HG02973 (cell line): ENCODE results near the gene CLDN7.
A peak's percentile ranks its signal among the peaks of the same experiment; 100 is the strongest.

Source experiments
- ATAC-seq: cut with Tn5 transposase; IDR thresholded peaks from one replicate; pipeline ENCODE4 v1.9.1; 2021; ENCODE audit warnings: moderate library complexity; ENCODE audit not compliant: unreplicated experiment

The CLDN7 gene, protein sequence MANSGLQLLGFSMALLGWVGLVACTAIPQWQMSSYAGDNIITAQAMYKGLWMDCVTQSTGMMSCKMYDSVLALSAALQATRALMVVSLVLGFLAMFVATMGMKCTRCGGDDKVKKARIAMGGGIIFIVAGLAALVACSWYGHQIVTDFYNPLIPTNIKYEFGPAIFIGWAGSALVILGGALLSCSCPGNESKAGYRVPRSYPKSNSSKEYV

DNA sequence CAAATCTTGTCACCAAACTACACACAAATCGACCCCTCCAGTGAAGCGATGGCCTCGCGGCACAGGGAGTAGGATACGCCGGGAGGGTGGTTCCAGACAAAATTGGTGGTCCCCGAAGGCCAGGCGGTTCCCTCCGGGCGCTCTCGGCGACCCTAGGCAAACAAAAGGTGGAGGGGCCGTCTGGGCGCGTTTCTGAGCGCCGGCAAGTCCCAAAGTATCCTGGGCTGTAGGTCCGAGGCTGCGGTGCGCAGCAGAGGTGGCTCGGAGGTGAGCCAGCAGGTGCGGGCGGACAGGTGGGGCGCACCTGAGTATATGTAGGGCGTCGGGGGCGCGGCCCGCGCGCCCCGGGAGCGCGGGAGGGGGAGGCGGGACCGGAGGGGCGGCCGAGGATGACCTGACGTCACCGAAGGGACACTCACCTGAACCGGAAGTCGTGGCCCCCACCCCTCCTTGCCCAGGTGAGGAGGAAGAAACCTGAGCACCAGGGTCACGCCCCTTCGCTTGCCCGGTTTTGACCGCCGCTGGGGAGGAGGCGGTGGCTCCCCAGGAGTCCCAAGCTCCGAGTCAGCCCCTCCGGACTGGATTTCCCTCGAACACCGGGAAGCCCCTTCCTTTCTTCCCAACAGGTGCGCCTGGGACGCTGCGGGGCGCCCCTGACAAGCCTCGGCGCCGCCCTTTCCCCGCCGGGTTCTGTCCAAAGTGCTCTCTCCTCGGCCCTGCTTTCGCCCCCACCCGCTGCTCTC is at the start of gene CLDN7:
TSS of gene CLDN7 (minus strand) at position 287 of the 743 bp plus-strand sequence. CDS start 435 bp downstream, outside the sequence.
- ATAC-seq: no peak

DNA sequence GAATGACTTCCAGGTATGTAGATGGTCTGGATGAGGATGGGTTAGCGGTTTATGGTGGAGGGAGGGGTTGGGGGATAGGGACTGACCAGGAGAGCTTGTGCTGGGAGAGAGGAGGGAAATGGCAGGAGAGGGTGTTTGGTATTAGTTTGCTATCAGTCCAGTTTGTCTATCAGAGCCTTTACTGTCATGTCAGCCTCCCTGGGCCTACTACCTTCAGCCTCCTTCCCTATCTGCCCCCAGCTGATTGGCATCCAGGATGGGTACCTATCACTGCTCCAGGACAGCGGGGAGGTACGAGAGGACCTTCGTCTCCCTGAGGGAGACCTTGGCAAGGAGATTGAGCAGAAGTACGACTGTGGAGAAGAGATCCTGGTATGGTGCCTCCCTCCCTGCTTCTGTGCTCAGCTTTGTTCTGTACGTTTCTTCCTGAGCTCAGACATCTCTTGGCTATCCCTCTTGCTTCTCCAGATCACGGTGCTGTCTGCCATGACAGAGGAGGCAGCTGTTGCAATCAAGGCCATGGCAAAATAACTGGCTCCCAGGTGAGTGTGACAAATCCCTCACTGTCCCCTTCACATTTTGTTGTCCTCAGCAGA is 48.9 kb upstream of the CLDN7 start:
- no peak for ATAC-seq

DNA sequence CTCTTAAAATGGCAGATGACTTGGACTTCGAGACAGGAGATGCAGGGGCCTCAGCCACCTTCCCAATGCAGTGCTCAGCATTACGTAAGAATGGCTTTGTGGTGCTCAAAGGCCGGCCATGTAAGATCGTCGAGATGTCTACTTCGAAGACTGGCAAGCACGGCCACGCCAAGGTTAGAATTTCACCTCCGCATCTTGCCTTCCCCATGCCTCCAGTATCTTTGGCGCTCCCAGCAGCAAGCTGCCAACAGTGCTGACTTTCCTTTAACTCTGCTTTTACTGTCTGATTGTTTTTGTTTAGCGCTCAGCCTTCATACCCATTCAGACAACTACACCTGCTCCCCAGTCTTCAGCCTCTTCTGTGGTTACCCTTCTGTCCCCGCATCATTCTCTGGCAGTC is 47.4 kb upstream of the CLDN7 start:
- ATAC-seq: no peak

DNA sequence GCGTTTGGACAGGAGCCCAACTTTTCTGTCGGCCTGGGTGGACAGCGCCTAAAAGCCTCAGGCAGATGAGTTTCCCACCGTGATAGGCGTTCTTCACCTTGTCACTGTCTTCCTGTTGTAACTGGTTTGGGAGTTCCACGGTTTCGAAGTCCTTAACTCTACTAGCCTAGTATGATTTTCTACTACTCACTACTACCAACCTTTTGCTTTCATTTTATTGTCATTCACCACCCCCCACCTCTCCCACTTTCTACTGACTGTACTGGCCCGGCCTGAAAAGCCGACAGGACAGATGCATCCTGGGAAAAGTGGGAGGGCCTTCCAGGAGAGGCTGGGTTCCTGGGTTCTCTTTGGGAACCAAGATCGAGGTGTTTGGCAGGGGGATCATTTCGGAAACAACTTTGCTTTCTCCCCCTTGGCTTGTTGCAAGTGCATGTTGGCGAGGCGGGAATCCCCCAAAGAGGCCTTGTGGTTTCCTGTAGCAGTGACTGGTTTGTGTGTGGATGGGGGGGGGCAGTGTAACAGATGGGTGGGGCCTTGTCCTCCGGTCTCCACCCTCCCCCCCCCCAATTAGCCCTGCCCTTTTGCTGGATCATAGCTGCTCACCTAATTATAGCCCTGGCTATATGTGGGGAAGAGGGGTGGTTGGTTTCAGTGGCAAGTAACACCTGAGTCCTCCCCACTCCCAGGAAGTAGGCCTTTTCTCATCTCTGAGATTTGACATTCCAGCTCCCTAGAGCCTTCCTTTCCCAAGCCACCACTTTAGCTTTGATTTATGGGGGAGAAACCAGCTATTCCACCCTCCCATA is 46.6 kb upstream of the CLDN7 start:
- no peak for ATAC-seq

DNA sequence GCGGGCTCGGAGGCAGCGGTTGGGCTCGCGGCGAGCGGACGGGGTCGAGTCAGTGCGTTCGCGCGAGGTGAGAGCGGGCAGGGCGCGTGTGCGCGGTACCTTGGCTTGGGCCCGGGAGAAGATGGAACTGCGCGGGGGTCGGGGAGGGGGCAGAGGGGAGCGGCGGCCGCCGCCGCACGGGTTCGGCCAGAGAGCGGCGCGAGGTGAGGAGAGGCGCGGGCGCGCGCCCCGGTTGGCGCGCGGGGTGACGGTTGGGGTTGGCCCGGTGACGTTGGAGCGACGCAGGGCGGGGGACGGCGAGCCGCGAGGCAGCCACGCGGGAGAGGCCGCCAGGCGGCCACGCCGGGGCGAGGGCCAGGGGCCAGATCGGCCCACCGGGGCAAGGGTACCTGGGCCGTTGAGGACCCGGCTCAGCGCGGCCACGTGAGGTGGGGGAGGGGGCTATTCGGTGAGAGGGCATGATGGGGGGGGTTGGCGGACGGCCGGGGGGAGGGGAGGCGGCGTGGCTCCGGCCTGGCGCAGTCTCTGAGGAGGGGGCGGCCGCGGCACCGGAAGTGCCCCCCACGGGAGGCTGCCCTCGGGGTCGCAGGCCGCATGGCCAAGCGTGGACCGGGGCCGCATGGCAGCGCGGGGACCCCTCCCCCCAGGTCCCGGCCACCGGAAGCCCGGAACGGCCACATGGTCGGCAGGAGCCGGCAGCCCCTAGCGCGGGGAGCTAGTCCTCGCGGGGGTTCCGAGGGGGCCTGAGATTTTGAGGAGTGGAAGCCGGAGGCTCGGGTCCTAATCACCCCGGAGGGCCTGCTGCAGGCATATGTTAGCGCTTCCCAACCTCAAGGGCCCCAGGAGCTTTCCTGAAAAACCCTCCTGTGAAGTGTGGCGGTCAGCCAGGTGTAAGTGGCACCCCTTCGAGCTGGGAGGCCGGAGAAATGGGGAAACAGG is 45.7 kb upstream of the CLDN7 start:
- ATAC-seq: no peak

DNA sequence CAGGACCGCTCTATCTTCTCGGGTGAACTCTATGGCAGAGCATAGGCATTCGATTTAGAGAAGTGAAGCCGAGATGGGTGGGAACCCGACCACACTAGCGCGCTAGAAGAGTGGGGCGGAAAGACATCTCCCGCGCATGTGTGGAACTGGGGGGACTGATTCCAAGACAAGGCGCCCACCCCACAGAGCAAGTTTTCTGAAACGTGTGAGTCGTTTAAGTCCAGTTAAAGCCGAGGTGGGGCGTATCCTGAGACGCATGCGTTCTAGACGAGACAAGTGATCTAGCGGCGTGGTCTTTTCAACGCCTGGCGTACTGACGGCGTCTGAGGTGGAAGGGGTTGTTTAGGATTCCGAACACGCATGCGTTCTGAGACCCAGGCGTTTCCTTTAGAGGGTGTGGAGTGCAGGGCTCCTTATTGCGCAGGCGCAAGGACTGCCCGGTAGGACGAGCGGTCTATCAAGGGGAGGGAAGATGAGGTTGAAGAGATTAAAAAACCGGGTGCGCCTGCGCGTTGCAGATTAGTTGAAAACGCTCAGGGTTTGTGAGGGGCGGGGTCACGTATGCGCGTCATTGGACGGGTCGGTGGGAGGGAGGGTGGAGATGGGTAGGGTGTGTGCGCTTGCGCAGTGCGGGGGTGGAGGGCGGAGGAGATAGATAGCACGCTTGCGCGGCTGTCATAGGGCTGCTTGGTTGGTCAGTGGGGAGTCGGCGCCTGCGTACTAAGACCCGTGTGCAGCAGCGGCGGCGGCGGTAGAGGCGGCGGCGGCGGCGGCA is 44.8 kb upstream of the CLDN7 start, which contains the start of gene EIF5A:
TSS of gene EIF5A (plus strand) at position 718 of the 775 bp plus-strand sequence. CDS start 2,008 bp downstream, outside the sequence.
- ATAC-seq: peak; percentile 63

DNA sequence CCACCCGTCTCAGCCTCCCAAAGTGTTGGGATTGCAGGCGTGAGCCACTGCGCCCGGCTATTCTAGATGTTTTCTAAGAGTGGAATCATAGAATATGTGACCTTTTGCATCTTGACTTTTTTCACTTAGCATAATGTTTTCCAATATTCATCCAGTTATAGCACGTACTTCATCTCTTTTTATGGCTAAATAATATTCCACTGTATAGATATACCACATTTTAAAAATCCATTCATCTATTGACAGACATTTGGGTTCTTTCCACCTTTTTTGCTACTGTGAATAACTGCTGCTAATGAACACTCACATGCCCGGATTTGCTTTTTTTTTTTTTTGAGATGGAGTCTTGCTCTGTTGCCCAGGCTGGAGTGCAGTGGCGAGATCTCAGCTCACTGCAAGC is 41.9 kb upstream of the CLDN7 start:
- ATAC-seq: no peak

DNA sequence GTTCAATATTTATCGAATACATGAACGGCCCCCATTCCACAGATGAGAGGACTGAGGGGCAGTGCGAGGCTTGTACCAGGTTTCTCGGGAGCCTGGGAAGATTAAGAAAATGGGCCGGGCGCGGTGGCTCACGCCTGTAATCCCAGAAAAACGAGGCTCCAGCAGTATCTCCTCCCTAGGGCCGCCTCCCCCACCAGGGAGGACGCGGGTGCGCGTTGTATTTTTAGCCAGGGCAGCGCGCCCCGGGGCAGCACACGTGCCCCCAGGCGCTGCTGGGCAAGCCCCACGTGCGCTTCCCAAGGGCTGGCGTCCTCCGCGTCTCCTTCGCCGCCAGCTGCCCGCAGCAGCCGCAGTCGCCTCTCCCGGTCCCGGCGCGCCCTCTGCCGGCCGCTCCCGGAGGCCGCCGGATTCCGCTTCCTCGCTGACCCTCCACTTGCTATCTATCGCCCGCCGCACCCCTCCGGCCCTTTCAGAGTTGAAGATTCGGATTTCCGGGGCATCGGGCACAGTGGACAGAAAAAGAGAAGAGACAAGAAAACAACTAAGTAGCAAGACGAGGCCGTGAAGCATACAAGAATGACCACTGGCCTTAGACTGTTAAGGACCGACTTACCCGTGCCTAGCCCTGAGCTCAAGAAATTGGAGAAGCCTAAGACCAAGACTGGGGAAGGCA is 34.0 kb upstream of the CLDN7 start:
- ATAC-seq: no peak

DNA sequence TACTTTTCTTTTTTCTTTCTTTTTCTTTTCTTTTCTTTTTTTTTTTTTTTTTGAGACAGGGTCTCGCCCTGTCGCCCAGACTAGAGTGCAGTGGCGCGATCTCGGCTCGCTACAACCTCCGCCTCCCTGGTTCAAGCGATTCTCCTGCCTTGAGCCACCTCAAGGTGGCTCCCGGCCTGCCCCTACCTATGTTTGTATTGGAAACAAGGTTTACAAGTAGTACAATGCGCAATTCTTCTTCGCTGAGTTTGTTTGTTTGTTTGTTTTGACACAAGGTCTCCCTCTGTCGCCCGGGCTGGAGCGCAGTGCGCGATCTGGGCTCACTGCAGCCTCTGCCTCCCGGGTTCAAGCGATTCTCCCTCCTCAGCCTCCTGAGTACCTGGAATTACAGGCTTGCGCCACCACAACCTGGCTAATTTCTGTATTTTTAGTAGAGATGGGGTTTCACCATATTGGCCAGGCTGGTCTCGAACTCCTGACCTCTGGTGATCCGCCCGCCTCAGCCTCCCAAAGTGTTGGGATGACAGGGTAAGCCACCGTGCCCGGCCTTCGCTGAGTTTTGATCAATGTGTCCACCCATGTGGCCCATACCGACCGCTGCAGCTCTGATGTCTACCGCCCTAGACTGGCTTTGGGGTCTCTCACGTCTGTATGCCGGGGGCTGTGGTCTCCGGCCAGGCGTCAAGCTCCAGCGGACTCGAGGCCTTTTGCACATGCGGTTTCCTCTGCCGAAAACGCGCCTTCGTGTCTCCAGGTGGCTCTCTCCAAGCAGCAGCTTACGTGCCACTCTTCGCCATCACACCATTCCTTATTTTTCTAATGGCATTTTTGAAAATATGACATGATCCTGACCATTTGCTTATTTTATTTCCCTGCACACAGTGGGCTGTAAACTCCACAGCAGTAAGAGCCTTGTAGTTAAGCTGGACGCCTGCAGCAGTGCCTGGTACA is 33.2 kb upstream of the CLDN7 start:
- no peak for ATAC-seq

DNA sequence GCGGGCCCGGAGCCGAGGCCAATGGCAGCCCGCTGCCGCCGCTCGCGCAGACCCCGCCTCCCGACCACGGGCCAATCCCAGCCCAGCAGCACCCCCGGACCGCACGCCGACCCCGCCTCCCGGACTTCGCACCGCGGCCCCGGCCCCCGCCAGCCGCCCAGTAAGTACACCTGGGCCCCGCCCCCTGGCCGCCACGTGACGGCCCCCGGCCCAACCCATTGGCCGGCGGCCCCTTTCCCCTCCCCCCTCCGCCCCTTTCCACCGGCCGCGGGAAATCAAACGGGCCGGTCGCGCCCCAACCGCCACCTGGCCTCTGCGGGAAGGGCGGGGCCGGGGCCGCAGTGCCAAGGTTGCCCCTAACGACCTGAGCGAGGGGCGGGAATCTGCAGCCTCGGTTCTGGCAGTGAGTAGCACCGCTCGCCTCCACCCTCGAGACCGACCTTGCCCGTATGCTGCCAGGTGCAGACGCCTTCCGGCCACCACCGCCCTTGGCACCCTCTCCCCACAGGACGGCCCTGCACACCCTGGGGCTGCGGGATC is 32.4 kb upstream of the CLDN7 start, which contains the start of gene YBX2:
TSS of gene YBX2 (minus strand) at position 26 of the 540 bp plus-strand sequence. CDS start 139 bp downstream, outside the sequence.
- no peak for ATAC-seq

DNA sequence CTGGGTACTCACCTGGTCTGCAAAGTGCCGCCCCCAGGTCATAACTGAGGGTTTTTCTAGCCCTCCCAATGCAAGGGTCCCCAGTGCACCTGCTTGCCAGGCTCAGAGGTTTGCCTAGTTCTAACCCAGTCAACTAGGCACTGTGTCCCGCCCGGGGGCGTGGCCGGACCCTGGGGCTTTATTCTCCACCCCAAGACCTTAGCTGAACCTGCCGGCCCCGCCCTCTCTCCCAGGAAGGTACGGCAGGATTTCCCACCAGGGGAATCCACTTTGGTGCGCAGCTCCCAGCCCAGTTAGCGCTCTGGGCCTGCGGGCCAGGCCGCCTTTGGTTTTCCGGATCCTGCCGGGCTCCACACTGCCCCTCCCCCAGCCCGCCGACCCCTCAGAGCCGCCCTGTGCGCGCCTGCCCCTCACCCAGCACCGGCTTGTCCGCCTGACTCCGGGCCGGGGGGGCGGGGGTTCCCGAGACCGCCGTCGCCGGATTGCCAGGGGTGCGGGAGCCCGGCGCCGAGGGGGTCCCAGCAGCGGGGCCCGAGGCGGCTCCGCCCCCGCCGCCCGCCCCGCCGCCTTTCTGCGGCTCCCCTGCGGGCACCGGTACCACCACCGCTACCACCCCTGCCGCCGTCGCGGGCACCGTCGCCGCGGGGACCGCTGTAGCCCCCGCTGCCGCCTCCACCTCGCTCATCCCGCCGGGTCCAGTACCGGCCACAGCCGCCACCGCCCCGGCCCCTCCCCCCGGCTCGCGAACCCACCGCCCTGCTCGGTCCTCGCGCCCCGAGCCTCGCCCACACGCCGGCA is 31.7 kb upstream of the CLDN7 start:
- ATAC-seq: no peak

DNA sequence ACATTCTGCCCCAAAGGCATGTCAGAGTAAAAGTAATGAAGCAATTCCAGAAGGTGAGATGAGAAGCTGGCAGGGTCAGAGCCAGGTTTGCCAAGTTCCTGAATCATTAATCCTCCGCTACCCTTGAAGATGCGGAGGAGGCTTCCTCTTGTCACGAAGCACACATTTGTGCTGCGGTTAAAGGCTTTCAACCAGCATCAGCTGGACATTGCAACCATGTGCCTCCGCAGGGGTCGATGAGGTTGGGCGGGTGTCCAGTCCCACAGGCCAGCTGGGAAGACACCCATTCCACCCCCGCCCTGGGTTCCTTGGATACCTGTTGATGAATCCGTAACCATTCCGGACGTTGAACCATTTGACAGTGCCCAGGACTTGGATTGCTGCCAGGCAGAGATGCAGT is 30.9 kb upstream of the CLDN7 start:
- ATAC-seq: no peak

DNA sequence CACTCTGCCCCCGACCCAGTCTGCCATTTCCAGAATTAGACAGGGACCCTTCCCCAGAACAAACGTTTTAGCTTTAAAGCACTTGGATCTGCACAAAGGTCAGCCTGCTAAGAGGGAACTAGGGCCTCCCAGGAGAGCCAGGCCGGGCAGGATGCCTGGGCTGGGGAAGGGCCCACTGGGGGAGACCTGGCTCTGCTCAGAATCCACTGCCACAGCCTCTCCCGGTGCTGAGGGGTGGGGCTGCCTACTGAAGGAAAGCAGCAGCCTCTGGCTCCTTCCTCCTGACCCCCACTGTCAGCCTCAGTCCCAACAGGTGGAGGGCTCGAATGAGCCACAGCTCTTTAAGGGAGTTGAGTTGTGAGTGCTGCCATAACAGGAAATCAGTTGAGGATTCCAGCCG is 30.5 kb upstream of the CLDN7 start:
- no peak for ATAC-seq

DNA sequence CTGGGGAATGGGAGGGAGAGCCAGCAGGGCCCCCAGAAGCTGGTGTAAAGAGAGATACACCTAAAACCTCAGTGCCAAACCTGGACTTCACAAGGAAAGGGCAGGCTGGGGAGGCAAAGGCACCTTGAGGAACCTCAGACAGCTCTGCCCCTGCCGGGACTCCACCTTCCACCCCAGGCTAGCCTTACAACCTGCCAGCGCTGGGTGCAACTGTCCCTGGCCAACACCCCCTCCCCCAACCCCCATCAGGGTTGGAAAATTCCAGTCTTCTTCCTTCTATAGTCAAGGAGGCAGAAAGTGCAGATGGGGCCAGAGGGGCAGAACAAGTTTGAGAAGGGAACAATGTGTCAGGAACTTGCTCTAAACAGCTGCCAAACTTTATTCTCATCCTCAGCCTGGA is 29.9 kb upstream of the CLDN7 start:
- ATAC-seq: no peak

DNA sequence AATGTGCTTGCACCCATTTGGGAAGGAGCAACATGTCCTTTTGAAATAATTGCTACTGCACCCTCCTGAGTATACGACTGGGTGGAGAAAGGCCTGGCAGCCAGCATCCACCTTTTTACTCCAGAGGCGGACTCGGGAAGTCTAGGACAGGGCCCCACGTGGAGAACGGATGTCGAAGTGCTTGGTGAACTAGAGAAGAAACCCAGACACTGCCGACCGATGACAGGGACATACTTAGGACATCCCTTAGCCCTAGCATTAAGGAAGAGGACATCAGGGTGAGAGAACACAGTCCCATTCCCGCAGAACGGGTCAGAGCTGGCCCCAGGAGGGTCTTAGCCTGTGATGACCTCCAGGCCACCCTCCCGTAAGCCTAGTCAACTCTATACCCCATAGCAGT is 28.4 kb upstream of the CLDN7 start:
- ATAC-seq: no peak

DNA sequence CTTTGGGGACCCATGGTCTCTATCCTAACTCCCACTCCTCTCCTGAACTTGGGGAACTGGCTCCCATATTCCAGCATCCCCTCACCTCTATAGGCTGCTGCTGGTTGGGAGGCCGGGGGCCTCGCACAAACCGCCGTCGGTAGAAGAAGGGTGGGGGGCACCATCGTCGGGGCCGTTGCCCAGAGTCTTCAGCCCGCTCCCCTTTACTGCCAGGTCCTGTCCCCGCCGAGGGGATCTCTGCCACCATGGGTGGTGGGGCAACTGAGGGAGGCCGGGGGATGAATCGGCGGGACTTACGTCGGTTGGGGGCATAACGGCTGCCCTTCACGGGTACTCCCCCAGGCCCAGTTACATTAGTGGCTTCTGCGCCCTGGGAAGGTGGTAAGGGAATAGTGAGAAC is 27.9 kb upstream of the CLDN7 start:
- no peak for ATAC-seq
